NCI-H2227 treated with DMSO at 0.1 percent for 48 hours (cell line): ENCODE data around the gene IPO11.

ENCODE experiments used
- DNase-seq: peaks from one replicate; lab custom pipeline; 2025; lab: John Stamatoyannopoulos, UW

Gene IPO11

DNA sequence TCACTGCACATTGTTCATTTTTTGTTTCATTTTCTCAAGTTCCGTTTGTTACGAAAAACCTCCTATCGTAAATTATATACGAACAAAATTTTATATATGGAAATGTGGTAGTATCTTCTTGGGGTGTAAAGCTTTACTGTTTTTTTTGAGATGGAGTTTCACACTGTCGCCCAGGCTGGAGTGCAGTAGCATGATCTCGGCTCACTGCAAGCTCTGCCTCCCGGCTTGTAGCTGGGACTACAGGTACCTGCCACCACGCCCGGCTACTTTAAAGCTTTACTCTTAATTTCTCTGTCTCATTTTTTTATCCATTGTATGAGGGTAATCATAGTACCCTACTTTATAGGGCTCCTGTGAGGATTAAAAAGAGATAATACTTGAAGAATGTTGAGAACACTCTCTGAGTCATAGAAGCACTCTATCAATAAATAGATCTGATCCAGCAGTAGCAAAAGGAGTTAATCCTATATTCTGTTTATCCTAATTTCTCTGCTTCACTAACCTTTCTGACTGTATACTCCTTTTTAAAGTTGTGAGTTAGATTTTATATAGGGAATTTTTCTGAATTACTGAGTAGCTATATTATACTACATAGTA lies 160.5 kb downstream of the IPO11 start:
- no peak for DNase-seq

GRCh38 chr5:62574599-62574998 lies 162.0 kb downstream of the IPO11 start:
- DNase-seq, result no peak

GRCh38 chr5:62575066-62575465 lies 162.5 kb downstream of the IPO11 start:
- no peak for DNase-seq

DNA sequence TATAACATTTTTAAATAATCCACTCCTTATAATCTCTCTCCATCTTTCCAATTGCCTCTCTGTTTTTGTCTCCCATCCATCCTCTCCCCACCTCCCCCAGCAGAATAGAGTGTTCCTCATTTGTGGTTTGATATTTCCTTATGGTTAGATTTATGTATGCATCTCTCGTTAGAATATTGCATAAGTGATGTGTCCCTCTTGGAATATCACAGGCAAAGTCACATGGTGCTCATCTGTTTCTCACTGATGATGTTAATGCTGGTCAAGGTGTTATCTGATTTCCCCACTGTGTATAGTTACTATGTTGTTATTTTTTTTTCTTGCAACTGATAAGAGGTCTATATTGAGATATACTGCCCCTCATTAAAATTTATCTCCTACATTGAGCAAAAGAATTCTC lies 162.9 kb downstream of the IPO11 start:
- DNase-seq, result no peak

- no peak for DNase-seq
These were observed 164.1 kb downstream of the IPO11 start for GRCh38 chr5:62576570-62577170.

DNA sequence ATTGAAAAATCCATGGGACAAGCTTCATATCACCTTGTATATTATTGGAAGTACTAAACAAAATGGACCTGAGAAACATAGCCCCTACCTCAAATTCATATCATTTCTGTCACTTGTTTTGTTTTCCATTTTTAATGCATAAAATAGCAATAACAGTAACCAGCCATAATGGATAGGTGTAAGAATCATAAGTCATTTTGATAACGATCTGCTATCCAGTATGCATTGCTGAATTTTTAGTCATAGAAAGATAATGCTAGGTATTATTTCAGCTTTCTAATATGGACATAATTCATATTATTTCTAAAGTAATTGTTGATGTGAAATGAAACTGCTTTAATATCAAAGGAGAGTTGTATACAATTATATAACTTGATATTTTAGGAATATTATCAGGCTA lies 164.9 kb downstream of the IPO11 start:
- no peak for DNase-seq

DNA sequence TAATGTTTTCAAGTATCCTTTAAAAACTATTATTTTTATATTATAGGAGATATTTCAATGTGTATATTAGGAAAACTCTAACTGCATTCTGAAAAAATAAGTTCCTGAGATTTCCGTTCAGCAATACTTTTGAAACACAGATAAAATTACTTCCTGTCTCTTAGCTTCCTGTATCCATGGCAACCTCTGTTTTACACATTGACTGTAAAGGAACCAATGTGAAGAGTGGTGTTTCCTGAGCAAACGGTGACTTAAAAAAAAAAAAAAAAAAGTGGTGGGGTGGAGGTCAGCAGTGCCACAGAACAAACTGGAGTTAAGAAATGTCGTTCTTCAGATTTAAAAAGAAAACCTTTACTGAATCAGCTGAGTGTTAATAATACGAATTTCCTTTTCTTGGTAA lies 166.0 kb downstream of the IPO11 start, which contains the start of gene LRRC70:
LRRC70 (plus strand) TSS at position 280 of the 400 bp plus-strand sequence. CDS start 620 bp downstream, outside the sequence.
- no peak for DNase-seq

DNA sequence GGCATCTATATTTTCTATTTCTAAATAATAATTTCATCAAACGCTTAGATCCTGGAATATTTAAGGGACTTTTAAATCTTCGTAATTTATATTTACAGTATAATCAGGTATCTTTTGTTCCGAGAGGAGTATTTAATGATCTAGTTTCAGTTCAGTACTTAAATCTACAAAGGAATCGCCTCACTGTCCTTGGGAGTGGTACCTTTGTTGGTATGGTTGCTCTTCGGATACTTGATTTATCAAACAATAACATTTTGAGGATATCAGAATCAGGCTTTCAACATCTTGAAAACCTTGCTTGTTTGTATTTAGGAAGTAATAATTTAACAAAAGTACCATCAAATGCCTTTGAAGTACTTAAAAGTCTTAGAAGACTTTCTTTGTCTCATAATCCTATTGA lies 167.2 kb downstream of the IPO11 start:
- no peak for DNase-seq

GRCh38 chr5:62581836-62582597 lies 169.5 kb downstream of the IPO11 start:
- DNase-seq, result no peak

DNA sequence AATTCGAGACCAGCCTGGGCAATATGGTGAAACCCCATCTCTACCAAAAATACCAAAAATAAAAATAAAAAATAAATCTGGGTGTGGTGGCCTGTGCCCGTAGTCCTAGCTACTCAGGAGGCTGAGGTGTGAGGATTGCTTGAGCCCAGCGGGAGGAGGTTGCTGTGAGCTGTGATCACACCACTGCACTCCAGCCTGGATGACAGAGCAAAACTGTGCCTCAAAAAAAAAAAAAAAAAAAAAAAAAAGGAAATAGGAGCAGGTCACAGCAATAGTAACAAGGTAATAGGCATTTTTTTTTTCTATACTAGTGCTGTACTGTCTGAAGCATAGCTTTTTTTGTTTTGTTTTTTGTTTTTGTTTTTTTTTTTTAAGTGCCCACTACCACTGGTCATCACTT lies 171.8 kb downstream of the IPO11 start:
- DNase-seq, result no peak

DNA sequence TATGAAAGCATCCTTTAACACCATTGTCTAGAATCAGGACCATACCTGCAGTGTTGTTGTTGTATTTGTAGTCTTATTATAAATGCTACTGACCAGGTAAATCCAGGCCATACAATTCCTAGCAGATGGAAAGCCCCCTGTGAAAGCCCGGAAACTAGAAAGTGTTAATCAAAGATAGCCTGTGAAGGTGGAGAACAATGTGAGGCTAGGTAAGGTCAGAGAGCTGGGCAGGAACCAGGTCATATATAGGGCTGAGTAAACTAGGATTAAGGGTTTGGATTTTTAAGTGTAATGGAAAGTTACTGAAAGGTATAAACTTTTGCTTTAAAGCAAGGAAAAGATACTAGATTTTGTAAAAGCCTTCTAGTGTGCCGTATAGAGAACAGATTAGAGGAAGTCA lies 172.7 kb downstream of the IPO11 start:
- DNase-seq, result no peak

GRCh38 chr5:62585751-62586150 lies 173.2 kb downstream of the IPO11 start:
- DNase-seq, result no peak

DNA sequence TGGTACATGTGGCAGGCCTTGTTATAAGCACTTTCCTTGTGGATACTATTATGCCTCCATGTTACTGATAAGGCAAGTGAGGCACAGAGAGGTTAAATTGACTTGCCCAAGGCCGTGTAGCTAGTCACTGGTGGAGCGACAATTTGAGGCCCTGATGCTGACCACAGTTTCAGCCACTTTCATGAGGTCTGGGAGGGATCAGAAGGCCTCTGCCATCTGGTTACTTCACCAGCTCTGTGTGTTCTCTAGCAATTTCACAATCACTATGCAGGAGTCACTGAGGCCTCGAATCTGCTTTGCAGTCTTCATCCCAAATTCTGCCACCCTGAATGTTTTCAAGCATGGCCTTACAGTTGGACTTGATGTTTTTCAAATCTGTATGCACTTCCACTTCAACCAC lies 175.2 kb downstream of the IPO11 start:
- DNase-seq, result no peak

DNA sequence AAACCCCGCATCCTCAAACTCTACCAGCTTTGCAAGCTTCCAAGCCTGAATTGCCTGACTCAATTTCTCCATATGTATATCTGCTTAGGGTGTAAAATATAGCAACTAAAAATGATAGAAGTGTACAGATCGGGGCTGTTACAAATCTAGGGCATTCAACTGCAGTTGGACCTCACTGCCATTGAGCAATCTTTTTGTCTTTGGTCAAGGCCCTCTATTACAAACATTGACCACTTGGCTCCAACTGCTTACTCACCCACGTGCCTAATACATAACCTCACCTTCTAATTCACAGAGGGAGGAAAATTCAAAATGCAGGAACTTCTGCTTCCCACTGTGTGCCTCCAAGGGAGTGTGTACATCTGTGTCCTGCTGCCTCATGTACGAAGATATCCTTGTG lies 176.1 kb downstream of the IPO11 start:
- DNase-seq, result no peak

DNA sequence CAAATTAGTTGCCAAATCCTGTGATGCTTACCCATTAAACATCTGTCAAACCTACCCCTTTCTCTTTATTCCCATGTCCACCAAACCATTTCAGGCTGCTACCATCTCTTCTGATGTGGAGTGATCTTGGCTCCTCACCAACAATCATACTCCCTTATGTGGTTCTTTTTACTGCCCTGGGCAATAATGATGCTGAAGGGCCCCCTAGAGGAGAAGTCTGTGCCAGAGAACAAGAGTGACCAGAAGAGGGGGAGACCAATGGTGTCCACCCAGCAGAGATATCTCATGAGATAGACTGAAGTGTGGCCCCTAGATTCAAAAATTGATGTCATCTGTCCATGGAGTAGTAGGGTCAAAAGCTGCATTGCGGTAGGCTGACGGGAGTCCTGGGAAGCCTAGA lies 176.9 kb downstream of the IPO11 start:
- no peak for DNase-seq

GRCh38 chr5:62590387-62590786 lies 177.8 kb downstream of the IPO11 start:
- no peak for DNase-seq

- DNase-seq, result no peak
These were observed 180.0 kb downstream of the IPO11 start for GRCh38 chr5:62592558-62592957.

- no peak for DNase-seq
These were observed 180.8 kb downstream of the IPO11 start for GRCh38 chr5:62593331-62593730.

GRCh38 chr5:62594364-62594984 lies 181.9 kb downstream of the IPO11 start:
- DNase-seq, result no peak

DNA sequence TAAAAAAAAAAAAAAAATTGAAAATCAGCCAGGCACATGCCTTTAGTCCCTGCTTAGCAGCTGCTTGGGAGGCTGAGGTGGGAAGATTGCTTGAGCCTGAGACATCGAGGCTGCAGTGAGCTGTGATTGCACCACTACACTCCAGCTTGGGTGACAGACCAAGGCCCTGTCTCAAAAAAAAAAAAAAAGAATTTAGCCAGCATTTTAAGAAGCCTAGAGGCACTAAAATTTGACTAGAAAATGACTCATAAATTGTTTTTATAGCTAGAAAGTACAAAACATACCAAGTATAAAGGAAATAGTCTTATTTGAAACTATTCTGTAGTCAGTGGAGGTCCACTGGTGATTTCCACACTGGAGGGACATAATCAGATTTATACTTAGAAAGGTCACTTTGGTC lies 183.5 kb downstream of the IPO11 start:
- DNase-seq, result no peak

DNA sequence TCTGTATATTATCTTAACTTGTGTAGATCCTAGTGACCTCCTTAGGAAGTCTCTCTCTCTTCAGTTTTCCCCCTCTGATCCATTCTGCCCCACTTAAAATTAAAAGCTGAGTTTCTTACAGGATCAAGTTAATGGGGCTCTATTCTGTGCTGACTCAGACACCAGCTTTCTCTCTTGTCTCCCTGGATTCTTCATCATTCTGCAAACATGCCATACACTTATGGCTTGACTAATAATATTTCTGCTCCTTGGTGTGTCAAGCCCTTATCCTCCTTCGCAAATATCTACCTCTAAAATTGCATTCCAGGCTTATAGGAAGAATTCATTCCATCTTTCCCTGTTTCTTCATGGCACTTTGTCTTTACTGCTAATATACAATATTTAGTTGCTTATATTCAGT lies 184.1 kb downstream of the IPO11 start:
- no peak for DNase-seq

GRCh38 chr5:62597314-62597713 lies 184.8 kb downstream of the IPO11 start:
- no peak for DNase-seq
